ENCODE data around the gene F2R. TPM values are rescaled to one million over a fixed set of nuclear protein-coding genes. Genes with fewer than 3 reads are reported as not detected.

F2R gene
- total RNA-seq, 1 donor: 184 TPM

GRCh38 chr5:76683816-76684731, 31.9 kb upstream of the F2R start:
- DNase-seq (ENCODE audit: low read depth): no peak
- TF ChIP-seq CTCF (IDR thresholded peaks at IDR 0.05; ENCODE audit: insufficient read depth, low read length): no peak
- no peak overlapping the region for H3K4me3 ChIP-seq (ENCODE audit: low read depth, low read length)

- peak; percentile 32 for DNase-seq (ENCODE audit: low read depth)
- no peak for TF ChIP-seq CTCF (IDR thresholded peaks at IDR 0.05; ENCODE audit: insufficient read depth, low read length)
- H3K4me3 ChIP-seq (ENCODE audit: low read depth, low read length): no peak overlapping the region
Measured at GRCh38 chr5:76684756-76685519, 31.0 kb upstream of the F2R start.

GRCh38 chr5:76685704-76686103, 30.2 kb upstream of the F2R start:
- no peak for TF ChIP-seq CTCF (IDR thresholded peaks at IDR 0.05; ENCODE audit: insufficient read depth, low read length)
- DNase-seq (ENCODE audit: low read depth): no peak
- no peak overlapping the region for H3K4me3 ChIP-seq (ENCODE audit: low read depth, low read length)

- H3K4me3 ChIP-seq (ENCODE audit: low read depth, low read length): no peak overlapping the region
- no peak for TF ChIP-seq CTCF (IDR thresholded peaks at IDR 0.05; ENCODE audit: insufficient read depth, low read length)
Measured at GRCh38 chr5:76688212-76688611, 27.7 kb upstream of the F2R start.

GRCh38 chr5:76688836-76689235, 27.1 kb upstream of the F2R start:
- no peak overlapping the region for H3K4me3 ChIP-seq (ENCODE audit: low read depth, low read length)
- DNase-seq (ENCODE audit: low read depth): no peak
- no peak for TF ChIP-seq CTCF (IDR thresholded peaks at IDR 0.05; ENCODE audit: insufficient read depth, low read length)

More at GRCh38 chr5:76688212-76688611, 27.7 kb upstream of the F2R start:
- DNase-seq (ENCODE audit: low read depth): no peak

- H3K4me3 ChIP-seq (ENCODE audit: low read depth, low read length): no peak overlapping the region
- DNase-seq (ENCODE audit: low read depth): peak; percentile 97
- TF ChIP-seq CTCF (IDR thresholded peaks at IDR 0.05; ENCODE audit: insufficient read depth, low read length): no peak
Measured at GRCh38 chr5:76689321-76690036, 26.4 kb upstream of the F2R start.
